Measurements from ENCODE around the gene TEX38.
"Not testable (repeated sequence)": the region's sequence is repeated elsewhere in the genome, so short reads cannot be mapped to it uniquely, and the experiment has no call there.

TEX38 gene

GRCh38 chr1:46687093-46687659, 15.5 kb downstream of the TEX38 start:
- DNase-seq (ENCODE audit: low read depth in 1 of 2, low spot score in 1 of 2): no peak

GRCh38 chr1:46687921-46688509, 16.4 kb downstream of the TEX38 start:
- DNase-seq (ENCODE audit: low read depth in 1 of 2, low spot score in 1 of 2): no peak

GRCh38 chr1:46689356-46689755, 17.7 kb downstream of the TEX38 start:
- DNase-seq (ENCODE audit: low read depth in 1 of 2, low spot score in 1 of 2): no peak

GRCh38 chr1:46689897-46690296, 18.2 kb downstream of the TEX38 start:
- no peak for DNase-seq (ENCODE audit: low read depth in 1 of 2, low spot score in 1 of 2)

GRCh38 chr1:46690931-46691421, 19.3 kb downstream of the TEX38 start:
- no peak for DNase-seq (ENCODE audit: low read depth in 1 of 2, low spot score in 1 of 2)

GRCh38 chr1:46691997-46692790, 20.5 kb downstream of the TEX38 start:
- DNase-seq (ENCODE audit: low read depth in 1 of 2, low spot score in 1 of 2): no peak

- DNase-seq (ENCODE audit: low read depth in 1 of 2, low spot score in 1 of 2): no peak
Observed at GRCh38 chr1:46692811-46693770, 21.4 kb downstream of the TEX38 start.

- DNase-seq (ENCODE audit: low read depth in 1 of 2, low spot score in 1 of 2): not testable (repeated sequence)
Observed at GRCh38 chr1:46694676-46695075, 23.0 kb downstream of the TEX38 start.

GRCh38 chr1:46697053-46697452, 25.4 kb downstream of the TEX38 start:
- DNase-seq (ENCODE audit: low read depth in 1 of 2, low spot score in 1 of 2): no peak

- DNase-seq (ENCODE audit: low read depth in 1 of 2, low spot score in 1 of 2): no peak
Observed at GRCh38 chr1:46699666-46700065, 28.0 kb downstream of the TEX38 start.

GRCh38 chr1:46703927-46704641, 32.4 kb downstream of the TEX38 start:
- no peak for DNase-seq (ENCODE audit: low read depth in 1 of 2, low spot score in 1 of 2)

- no peak for DNase-seq (ENCODE audit: low read depth in 1 of 2, low spot score in 1 of 2)
Observed at GRCh38 chr1:46705408-46705807, 33.8 kb downstream of the TEX38 start.

GRCh38 chr1:46708121-46708520, 36.5 kb downstream of the TEX38 start:
- DNase-seq (ENCODE audit: low read depth in 1 of 2, low spot score in 1 of 2): no peak

- DNase-seq (ENCODE audit: low read depth in 1 of 2, low spot score in 1 of 2): no peak
Observed at GRCh38 chr1:46714976-46715375, 43.3 kb downstream of the TEX38 start.

- DNase-seq (ENCODE audit: low read depth in 1 of 2, low spot score in 1 of 2): no peak
Observed at GRCh38 chr1:46717654-46718053, 46.0 kb downstream of the TEX38 start.

- DNase-seq (ENCODE audit: low read depth in 1 of 2, low spot score in 1 of 2): no peak
Observed at GRCh38 chr1:46718340-46718726, 46.7 kb downstream of the TEX38 start.

GRCh38 chr1:46718727-46719622, 47.3 kb downstream of the TEX38 start, which contains the start of gene EFCAB14:
Gene EFCAB14 (minus strand): TSS chr1:46719114. CDS start chr1:46718087, 1,027 bp downstream.
- peak; percentile 99 to 100 for DNase-seq (ENCODE audit: low read depth in 1 of 2, low spot score in 1 of 2)

GRCh38 chr1:46719689-46720088, 48.0 kb downstream of the TEX38 start:
- no peak for DNase-seq (ENCODE audit: low read depth in 1 of 2, low spot score in 1 of 2)

- not testable (repeated sequence) for DNase-seq (ENCODE audit: low read depth in 1 of 2, low spot score in 1 of 2)
Observed at GRCh38 chr1:46720319-46720718, 48.7 kb downstream of the TEX38 start.

Data from stimulated activated CD4-positive, alpha-beta T cell treated with anti-CD3 and anti-CD28 coated beads, Interleukin-15, amount 100 ng/mL, for 1 hour (primary cell).